ENCODE measurements around the gene LRP2. TPM values are rescaled to one million over a fixed set of nuclear protein-coding genes. Genes with fewer than 3 reads are reported as not detected.
A peak's percentile ranks its signal among the peaks of the same experiment; 100 is the strongest.

LRP2 gene
- total RNA-seq, 1 donor from 2014 or later, result 1.00 TPM

DNA sequence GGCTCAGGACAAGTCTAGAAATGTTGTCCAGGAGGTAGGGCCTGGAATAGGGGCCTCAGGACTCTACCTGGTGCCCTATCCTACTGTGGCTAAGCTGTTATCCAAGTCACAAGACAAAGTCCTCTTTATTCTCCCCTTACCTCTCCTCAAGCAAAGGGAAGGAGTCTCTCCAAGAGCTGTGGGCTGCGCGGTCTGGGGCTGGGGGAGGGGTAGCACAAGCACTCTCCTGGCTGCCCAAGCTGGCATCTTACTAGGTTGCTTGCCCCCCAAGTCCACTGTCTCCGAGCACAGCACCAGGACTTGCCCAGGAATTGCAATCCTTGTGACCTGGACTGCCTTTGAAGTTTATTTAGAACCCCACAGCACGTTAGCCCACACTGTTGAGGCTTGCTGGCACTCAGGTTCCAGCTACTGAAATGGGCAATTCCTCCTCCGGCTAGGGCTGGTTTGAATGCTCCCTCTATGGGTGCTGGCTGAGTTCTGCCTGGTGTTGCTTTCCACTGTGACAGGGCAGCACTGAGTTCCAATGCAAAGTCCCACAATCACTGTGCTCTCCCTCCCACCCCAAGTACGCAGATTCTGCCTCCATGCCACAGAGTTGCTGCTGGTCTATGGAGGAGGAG lies 274.5 kb downstream of the LRP2 start:
- no peaks in the 10 kb centered on the region for H3K4me1 Mint-ChIP-seq (ENCODE audit: low read depth, unreplicated experiment)
- no peak overlapping the region for H3K4me3 Mint-ChIP-seq (ENCODE audit: unreplicated experiment)
- no peaks in the 10 kb centered on the region for H3K36me3 Mint-ChIP-seq (ENCODE audit: low read depth, unreplicated experiment)
- no peak overlapping the region for H3K27ac Mint-ChIP-seq (ENCODE audit: unreplicated experiment)
- H3K9me3 Mint-ChIP-seq (ENCODE audit: unreplicated experiment), result no peaks in the 10 kb centered on the region
- no peak for TF ChIP-seq EZH2 (IDR thresholded peaks at IDR 0.05; ENCODE audit: insufficient read depth, low read length)
- TF ChIP-seq, protein P1, sequence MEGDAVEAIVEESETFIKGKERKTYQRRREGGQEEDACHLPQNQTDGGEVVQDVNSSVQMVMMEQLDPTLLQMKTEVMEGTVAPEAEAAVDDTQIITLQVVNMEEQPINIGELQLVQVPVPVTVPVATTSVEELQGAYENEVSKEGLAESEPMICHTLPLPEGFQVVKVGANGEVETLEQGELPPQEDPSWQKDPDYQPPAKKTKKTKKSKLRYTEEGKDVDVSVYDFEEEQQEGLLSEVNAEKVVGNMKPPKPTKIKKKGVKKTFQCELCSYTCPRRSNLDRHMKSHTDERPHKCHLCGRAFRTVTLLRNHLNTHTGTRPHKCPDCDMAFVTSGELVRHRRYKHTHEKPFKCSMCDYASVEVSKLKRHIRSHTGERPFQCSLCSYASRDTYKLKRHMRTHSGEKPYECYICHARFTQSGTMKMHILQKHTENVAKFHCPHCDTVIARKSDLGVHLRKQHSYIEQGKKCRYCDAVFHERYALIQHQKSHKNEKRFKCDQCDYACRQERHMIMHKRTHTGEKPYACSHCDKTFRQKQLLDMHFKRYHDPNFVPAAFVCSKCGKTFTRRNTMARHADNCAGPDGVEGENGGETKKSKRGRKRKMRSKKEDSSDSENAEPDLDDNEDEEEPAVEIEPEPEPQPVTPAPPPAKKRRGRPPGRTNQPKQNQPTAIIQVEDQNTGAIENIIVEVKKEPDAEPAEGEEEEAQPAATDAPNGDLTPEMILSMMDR (IDR thresholded peaks at IDR 0.05; ENCODE audit: insufficient read depth, low read depth, low read length), result no peak
- Histone ChIP-seq H3K79me2 (ENCODE audit: insufficient read depth, low read length) (no peaks in the 10 kb centered on the region), H3K4me3 (ENCODE audit: insufficient read depth, low read depth, low read length) (no peak overlapping the region), H2AFZ (ENCODE audit: low read depth, low read length) (no peak overlapping the region), H3K27ac (ENCODE audit: low read depth, low read length) (no peak overlapping the region), H4K20me1 (ENCODE audit: insufficient read depth, low read length) (no peaks in the 10 kb centered on the region), H3K36me3 (ENCODE audit: insufficient read depth, low read length) (no peaks in the 10 kb centered on the region), H3K9ac (ENCODE audit: low read length) (no peak overlapping the region), H3K9me3 (ENCODE audit: insufficient read depth, low read depth, low read length) (no peaks in the 10 kb centered on the region), H3K27me3 (ENCODE audit: insufficient read depth, low read length) (no peaks in the 10 kb centered on the region), H3K4me2 (ENCODE audit: low read length) (no peak overlapping the region), H3K4me1 (ENCODE audit: insufficient read depth, low read length) (peaks cover 3% of the 10 kb centered on the region)
- no peaks in the 10 kb centered on the region for H3K27me3 Mint-ChIP-seq (ENCODE audit: low read depth, unreplicated experiment)
- FAIRE-seq, result no peak
- no peak for DNase-seq (ENCODE audit: low read depth)

DNA sequence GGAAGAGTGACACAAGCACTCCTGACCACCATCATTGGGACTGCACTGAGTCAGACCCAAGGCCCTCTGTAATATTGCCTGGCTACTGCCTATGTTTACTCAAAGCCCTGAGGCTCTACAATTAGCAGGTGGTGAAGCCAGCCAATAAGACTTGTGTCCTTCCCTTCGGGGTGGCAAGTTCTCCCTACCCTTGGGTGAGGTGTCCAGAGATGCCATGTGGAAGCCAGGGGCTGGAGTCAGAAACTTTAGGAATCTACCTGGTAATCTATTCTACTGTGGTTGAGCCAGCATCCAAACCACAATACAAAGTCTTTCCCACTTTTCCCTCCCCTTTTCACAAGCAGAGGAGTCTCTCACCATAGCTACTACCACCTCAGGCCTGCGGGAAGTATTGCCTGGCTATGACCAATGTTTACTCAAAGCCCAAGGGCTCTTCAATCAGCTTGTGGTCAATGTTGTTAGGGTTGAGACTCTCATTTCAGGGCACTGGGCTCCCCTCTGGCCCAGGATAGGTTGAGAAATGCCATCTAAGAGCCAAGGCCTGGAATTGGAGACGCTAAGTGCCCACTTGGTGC lies 275.4 kb downstream of the LRP2 start:
- Histone ChIP-seq H2AFZ (ENCODE audit: low read depth, low read length) (no peak overlapping the region), H3K9me3 (ENCODE audit: insufficient read depth, low read depth, low read length) (no peaks in the 10 kb centered on the region), H3K79me2 (ENCODE audit: insufficient read depth, low read length) (no peaks in the 10 kb centered on the region), H4K20me1 (ENCODE audit: insufficient read depth, low read length) (no peaks in the 10 kb centered on the region), H3K4me3 (ENCODE audit: insufficient read depth, low read depth, low read length) (no peak overlapping the region), H3K27ac (ENCODE audit: low read depth, low read length) (no peak overlapping the region), H3K4me1 (ENCODE audit: insufficient read depth, low read length) (no peaks in the 10 kb centered on the region), H3K27me3 (ENCODE audit: insufficient read depth, low read length) (no peaks in the 10 kb centered on the region), H3K4me2 (ENCODE audit: low read length) (no peak overlapping the region), H3K9ac (ENCODE audit: low read length) (no peak overlapping the region), H3K36me3 (ENCODE audit: insufficient read depth, low read length) (no peaks in the 10 kb centered on the region)
- no peaks in the 10 kb centered on the region for H3K27me3 Mint-ChIP-seq (ENCODE audit: low read depth, unreplicated experiment)
- peak; percentile 30 for DNase-seq (ENCODE audit: low read depth)
- H3K4me1 Mint-ChIP-seq (ENCODE audit: low read depth, unreplicated experiment), result no peaks in the 10 kb centered on the region
- H3K36me3 Mint-ChIP-seq (ENCODE audit: low read depth, unreplicated experiment), result no peaks in the 10 kb centered on the region
- H3K9me3 Mint-ChIP-seq (ENCODE audit: unreplicated experiment), result no peaks in the 10 kb centered on the region
- no peak overlapping the region for H3K27ac Mint-ChIP-seq (ENCODE audit: unreplicated experiment)
- no peak overlapping the region for H3K4me3 Mint-ChIP-seq (ENCODE audit: unreplicated experiment)
- no peak for FAIRE-seq
- TF ChIP-seq EZH2 (IDR thresholded peaks at IDR 0.05; ENCODE audit: insufficient read depth, low read length), result no peak
- TF ChIP-seq, protein P1 (IDR thresholded peaks at IDR 0.05; ENCODE audit: insufficient read depth, low read depth, low read length), result no peak

DNA sequence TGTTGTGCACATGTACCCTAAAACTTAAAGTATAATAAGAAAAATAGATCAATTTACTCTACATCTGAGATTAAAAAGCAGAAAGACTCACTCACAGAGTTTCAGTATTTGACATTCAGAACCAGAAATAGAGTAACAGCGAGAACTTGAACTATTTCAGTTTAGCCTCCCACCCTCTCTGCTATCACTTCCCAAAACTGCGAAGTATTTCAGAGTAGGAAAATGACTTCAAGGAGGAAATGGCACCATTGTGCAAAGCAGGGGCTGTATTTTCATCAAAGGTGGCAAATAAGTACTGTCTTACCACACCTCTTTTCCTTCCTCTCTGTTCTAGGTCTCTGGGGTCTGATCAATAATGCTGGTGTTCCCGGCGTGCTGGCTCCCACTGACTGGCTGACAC lies 279.3 kb downstream of the LRP2 start:
- Histone ChIP-seq H3K36me3 (ENCODE audit: insufficient read depth, low read length) (no peaks in the 10 kb centered on the region), H3K9ac (ENCODE audit: low read length) (no peak overlapping the region), H2AFZ (ENCODE audit: low read depth, low read length) (no peak overlapping the region), H4K20me1 (ENCODE audit: insufficient read depth, low read length) (no peaks in the 10 kb centered on the region), H3K4me2 (ENCODE audit: low read length) (no peak overlapping the region), H3K27ac (ENCODE audit: low read depth, low read length) (no peak overlapping the region), H3K27me3 (ENCODE audit: insufficient read depth, low read length) (no peaks in the 10 kb centered on the region), H3K79me2 (ENCODE audit: insufficient read depth, low read length) (no peaks in the 10 kb centered on the region), H3K9me3 (ENCODE audit: insufficient read depth, low read depth, low read length) (no peaks in the 10 kb centered on the region), H3K4me3 (ENCODE audit: insufficient read depth, low read depth, low read length) (no peak overlapping the region), H3K4me1 (ENCODE audit: insufficient read depth, low read length) (peaks cover 3% of the 10 kb centered on the region)
- Mint-ChIP-seq H3K4me3 (ENCODE audit: unreplicated experiment) (no peak overlapping the region), H3K27ac (ENCODE audit: unreplicated experiment) (no peak overlapping the region), H3K27me3 (ENCODE audit: low read depth, unreplicated experiment) (no peaks in the 10 kb centered on the region), H3K4me1 (ENCODE audit: low read depth, unreplicated experiment) (no peaks in the 10 kb centered on the region), H3K36me3 (ENCODE audit: low read depth, unreplicated experiment) (no peaks in the 10 kb centered on the region), H3K9me3 (ENCODE audit: unreplicated experiment) (no peaks in the 10 kb centered on the region)
- no peak for FAIRE-seq
- DNase-seq (ENCODE audit: low read depth), result no peak
- TF ChIP-seq, protein P1 (IDR thresholded peaks at IDR 0.05; ENCODE audit: insufficient read depth, low read depth, low read length), result no peak
- TF ChIP-seq EZH2 (IDR thresholded peaks at IDR 0.05; ENCODE audit: insufficient read depth, low read length), result no peak

Measured in astrocyte (in vitro differentiated cells and primary cell).